ENCODE measurements around the gene MYH11.

GRCh38 chr16:15658149-15658548 lies 198.7 kb downstream of the MYH11 start:
- no peak for TF ChIP-seq POLR2A (IDR thresholded peaks at IDR 0.05; ENCODE audit: low read depth, low read length)
- no peak for TF ChIP-seq POLR2AphosphoS5 (IDR thresholded peaks at IDR 0.05; ENCODE audit: low read depth, low read length)
- TF ChIP-seq TAF1 (IDR thresholded peaks at IDR 0.05; ENCODE audit: low read depth, low read length), result no peak
- no peak for TF ChIP-seq SPI1 (IDR thresholded peaks at IDR 0.05; ENCODE audit: low read depth, low read length)

All from GM12891 (cell line).